C4-2B (cell line): ENCODE results near the gene HOXA7.

Source experiments
- CTCF ChIP-seq: fragments of 450-650 bp; conservative IDR thresholded peaks from 2 replicates; pipeline ENCODE4 v1.5.1; 2017; ENCODE audit warnings: mild to moderate bottlenecking
- ZFX ChIP-seq: fragments of 450-650 bp; IDR thresholded peaks from 2 replicates; pipeline ENCODE4 v1.6.1; 2017

GRCh38 chr7:27132978-27133377 is 23.5 kb downstream of the HOXA7 start:
- TF ChIP-seq CTCF (no peak), ZFX (no peak)
